GM12891 (cell line): ENCODE measurements around the gene RIN3.

Experiments
- POLR2A ChIP-seq: IDR thresholded peaks from 2 replicates; pipeline ENCODE4 v1.6.1; 2011; ENCODE audit warnings: low read depth, low read length, control low read depth
- POLR2AphosphoS5 ChIP-seq: IDR thresholded peaks from 2 replicates; pipeline ENCODE4 v1.6.1; 2011; ENCODE audit warnings: low read depth, low read length, control low read depth

- no peak for TF ChIP-seq POLR2AphosphoS5
- TF ChIP-seq POLR2A, result no peak
Observed at GRCh38 chr14:92503756-92504491, 9.7 kb upstream of the RIN3 start.
